Lung microvascular endothelial cell (primary cell): Measurements from ENCODE around the gene VPS13A. TPM values are rescaled to one million over a fixed set of nuclear protein-coding genes. Genes with fewer than 3 reads are reported as not detected.

Source experiments
- DNase-seq, 2 donors: peaks; one replicate each; pipeline versions ENCODE4 v3.0.0 to v3.0.0-alpha.2; 2010; ENCODE audit warnings: low read depth in 2 of 2
- total RNA-seq: library from RNA; depleted of rRNA; stranded (reverse); fragments of >200 nt; gene quantifications from 2 replicates; pipeline ENCODE4 v1.2.1, GENCODE V29; 2014

The VPS13A gene
- total RNA-seq, 1 donor from 2014 or later: 23.0 TPM

- DNase-seq: peak; percentile 91
Observed at GRCh38 chr9:77456829-77457437, 279.6 kb downstream of the VPS13A start.

DNA sequence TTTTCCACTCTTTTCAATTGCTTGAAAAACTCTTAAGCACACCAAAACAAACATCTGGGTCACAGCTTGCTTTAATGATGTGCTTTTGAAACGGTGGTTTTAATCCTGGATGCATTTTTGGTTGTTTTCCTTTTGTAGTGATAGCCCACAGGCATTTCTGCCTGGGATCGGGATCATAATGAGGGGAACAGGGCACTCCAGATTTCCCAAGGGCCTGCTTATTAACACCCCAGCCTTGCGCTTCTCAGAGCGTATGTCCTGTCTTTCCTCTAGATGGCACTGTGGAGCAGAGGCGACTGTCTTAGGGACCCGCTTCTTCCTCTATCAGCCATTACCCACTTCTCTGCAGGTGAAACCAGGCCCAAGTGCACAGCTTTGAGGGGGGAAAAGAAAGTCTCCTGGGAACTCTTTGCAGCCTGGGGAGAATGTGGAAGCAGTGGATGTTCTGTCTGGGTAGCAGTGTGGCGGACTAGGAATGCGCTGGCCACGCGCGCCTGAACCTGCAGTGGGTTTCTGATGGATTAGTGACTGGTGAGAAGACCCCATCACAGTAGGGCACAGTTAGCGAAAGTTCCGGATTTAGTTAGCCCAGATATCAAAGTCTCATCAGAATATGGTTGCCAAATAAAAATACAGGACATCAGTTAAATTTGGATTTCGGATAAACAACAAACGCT is 280.7 kb downstream of the VPS13A start:
- peak; percentile 69 to 70 for DNase-seq

DNA sequence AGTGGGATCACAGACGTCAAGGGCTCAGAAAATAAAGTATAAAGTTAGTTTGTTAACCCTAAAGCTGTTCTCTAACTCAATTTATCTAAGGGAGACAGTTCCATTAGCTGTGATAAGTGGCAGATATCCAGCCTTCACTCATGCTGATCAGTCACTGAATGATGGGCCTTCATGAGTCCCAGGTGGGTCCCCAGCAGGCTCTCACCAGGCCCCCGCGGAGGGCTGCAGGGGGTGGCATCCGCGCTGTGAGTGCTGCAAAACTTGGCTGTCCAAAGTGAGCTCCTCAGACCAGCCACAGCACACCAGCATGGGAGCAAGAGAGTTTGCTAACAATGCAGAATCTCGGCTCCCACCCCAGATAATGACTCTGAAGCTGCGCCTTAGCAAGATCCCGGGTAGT is 283.6 kb downstream of the VPS13A start:
- DNase-seq: no peak

DNA sequence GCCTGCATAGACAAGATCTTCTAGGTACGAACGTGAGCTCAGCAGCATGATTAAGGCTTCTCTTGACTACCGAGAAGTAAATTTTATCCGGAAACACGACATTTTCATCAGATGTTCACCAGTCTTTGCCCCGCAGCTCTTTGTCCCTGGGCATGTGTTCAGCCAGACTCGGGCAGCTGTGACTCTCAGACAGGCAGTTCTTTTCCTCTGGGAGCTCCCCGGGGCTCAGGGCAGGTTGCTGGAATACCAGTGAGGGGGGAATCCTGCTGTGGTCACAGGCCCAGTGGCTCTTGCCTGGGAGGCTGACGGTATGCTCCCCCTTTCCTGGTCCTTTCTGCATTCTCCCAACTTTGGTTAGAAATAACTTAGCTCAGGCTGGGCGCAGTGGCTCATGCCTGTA is 284.7 kb downstream of the VPS13A start:
- DNase-seq: no peak

DNA sequence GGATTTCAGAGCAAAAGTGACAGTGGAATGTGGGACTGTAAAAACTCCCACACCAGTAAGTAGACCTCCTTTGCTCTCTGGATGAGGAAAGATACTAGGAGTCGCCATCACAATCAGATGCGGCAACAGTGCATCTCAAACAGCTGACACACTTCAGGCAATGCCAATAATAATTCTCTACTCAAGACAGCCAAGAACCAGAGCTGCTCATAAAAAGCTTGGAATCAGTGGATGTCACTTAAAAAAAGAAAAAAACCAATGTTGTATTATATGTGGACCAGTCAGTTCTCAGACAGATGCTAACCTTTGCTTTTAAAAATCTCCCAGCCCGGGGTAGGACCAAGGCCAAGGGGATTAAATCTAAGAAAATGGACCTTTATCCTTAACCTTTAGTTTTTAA is 285.8 kb downstream of the VPS13A start:
- no peak for DNase-seq

DNA sequence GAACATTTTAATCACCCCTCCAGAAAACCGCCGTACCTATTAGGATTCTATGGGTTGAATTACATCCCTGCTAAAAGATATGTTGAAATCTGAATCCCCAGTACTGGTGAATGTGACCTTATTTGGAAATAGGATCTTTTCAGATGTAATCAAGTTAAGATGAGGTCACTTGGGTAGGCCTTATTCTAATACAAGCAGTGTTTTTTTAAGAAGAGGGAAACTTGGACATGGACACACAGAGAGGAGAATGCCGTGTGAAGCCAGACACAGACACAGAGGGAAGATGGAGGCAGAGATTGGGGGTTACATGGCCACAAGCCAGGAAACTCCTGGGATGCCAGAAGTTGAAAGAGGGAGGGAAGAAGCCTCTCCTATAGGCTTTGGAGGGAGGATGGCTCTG is 287.3 kb downstream of the VPS13A start:
- no peak for DNase-seq

DNA sequence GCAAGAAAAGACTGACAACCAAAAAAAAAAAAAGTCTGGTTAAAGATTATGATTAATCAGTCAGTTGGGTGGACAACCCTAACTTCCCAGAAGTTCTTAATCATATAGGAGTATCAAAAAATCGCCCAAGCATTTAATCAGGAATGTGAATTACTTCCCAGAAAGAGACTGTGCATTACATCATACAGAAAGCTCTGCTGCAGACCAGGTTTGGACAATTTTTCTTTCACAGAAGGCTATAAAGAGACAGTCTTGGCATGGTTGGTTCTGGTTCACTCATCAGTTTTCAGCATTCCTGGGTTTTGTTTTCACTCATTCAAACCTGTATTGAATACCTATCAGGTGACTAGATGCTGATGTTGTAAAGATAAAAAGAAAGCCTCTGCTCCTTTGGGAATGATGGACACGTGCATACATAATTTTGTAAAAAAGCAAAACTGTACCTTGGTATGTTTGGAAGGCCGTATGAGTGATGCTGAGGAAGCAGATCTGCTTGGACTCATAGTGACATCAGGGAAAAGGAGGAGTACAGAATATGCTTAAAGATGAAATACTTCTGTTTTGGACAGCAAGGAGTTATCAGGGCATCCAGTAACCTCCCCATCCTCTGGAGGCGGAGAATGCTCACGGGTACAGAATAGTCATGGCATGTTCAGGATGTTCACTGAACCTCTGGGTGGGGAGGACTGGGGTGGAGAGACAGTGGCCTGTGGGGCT is 292.3 kb downstream of the VPS13A start:
- DNase-seq: no peak

Other genes with a start within 250 kb of the VPS13A start
- not detected in 2 replicates for gene FOXB2, start 157.9 kb upstream of the VPS13A start, total RNA-seq